HG03025 (cell line): ENCODE measurements around the gene CLIP1.
"Not testable (repeated sequence)": the region's sequence is repeated elsewhere in the genome, so short reads cannot be mapped to it uniquely, and the experiment has no call there.

ENCODE experiments used
- ATAC-seq: cut with Tn5 transposase; IDR thresholded peaks from one replicate; pipeline ENCODE4 v1.9.1; 2021; ENCODE audit warnings: mild to moderate bottlenecking, moderate library complexity; ENCODE audit not compliant: unreplicated experiment, low FRiP score

CLIP1 gene

DNA sequence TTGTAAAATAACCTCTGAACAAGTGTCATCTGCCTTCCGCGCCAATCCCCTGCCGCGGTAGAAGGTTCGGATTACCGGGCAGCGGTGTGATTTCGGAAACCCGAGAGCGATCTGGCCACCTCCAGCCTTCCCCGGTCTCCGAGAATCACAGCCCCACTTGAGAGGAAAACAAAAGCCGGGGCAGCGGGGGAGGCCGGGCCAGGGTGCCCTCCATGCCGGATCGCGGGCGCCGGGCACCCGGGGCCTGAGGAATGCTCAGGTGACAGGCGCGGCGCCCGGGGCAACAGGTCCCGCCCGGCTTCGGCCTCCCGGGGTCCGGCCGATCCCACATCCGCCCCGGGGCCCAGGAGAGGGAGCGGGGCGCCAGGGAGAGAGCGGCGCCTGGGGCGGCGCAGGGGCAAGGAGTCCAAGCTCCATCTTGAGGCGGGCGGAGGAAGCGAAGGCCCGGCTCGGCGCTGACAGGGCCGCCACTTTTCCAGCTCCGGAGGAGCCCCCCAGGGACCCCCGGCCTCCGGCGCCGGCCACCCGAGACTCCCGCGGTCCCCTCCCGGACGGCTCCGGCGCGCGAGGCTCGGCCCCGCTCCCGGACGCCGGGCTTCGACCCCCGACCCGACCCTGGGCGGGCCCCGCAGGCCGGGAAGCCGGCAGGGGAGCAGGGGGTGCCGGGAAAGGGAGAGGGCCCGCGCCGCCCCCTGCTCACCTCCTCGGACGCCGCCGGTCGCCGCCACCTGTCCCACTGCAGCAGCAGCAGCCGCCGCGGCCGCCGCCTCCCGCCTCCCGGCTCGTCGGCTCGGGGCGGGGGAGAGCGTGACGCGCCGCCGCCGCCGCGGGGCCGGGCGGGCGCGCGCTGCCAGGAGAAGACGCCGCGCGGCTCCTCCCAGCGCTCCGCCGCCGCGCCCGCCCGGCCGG is at the start of gene CLIP1:
TSS of gene CLIP1 (minus strand) at position 849 of the 909 bp plus-strand sequence. CDS start 42,217 bp downstream, outside the sequence.
- peak; percentile 48 for ATAC-seq

DNA sequence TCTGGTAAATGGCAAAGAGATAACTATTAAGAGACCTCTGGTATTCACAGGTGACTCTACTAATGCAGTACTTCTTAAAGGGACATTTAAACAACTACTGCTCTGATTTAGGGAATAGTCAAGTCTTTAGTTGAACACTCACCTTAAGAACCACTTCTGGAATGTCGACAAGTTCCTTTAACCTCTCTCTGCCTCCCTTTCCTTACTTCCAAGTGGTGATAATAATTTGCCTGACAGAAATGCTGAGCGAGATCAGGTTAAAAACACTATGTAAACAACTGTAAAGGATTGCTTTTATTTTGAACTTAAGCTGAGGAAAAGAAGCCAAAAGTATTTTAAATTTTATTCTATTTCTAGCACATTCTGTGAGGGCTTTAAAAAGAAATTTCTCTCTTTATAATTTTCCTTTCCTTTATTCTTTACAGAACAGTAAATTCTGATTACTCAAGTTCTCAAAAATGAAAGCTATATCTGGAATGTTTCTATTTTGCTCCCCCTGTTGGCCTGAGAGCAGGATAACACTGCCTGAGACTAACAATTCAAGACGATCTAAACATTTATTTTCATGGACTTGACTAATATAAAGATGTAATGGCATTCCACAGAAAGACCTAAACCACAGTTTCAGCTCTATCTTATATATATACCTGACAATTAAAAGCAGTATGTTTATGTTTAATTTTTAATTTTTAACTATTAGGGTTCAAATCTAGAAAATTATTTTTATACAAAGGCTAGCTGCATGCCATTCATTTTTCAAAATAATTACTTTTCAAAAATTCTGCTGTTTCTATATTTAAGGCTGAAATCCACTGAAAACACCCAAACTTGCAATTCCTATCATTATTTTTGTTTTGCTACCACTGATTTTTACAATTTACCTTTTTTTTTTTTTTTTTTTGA is 49.1 kb upstream of the CLIP1 start:
- no peak for ATAC-seq

DNA sequence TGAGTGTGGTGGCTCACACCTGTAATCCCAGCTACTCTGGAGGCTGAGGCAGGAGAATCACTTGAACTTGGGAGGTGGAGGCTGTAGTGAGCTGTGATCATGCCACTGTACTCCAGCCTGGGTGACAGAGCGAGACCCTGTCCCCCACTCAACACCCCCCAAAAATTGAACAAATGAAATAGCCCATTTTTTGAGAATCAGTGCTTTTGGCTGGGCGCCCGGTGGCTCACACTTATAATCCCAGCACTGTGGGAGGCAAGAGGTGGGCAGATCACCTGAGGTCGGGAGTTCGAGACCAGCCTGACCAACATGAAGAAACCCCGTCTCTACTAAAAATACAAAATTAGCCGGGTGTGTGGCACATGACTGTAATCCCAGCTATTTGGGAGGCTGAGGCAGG is 48.1 kb upstream of the CLIP1 start:
- not testable (repeated sequence) for ATAC-seq

DNA sequence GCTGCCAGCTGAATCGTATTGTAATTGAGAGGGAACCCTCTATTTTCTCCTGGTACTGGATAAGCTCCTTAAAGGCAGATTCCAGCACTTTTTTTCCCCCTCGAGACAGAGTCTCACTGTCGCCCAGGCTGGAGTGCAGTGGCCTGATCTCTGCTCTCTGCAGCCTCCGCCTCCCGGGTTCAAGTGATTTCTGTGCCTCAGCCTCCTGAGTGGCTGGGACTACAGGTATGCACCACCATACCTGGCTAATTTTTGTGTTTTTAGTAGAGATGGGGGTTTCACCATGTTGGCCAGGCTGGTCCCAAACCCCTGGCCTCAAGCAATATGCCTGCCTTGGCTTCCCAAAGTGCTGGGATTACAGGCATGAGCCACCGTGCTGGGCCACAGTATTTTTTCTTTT is 47.4 kb upstream of the CLIP1 start:
- not testable (repeated sequence) for ATAC-seq

DNA sequence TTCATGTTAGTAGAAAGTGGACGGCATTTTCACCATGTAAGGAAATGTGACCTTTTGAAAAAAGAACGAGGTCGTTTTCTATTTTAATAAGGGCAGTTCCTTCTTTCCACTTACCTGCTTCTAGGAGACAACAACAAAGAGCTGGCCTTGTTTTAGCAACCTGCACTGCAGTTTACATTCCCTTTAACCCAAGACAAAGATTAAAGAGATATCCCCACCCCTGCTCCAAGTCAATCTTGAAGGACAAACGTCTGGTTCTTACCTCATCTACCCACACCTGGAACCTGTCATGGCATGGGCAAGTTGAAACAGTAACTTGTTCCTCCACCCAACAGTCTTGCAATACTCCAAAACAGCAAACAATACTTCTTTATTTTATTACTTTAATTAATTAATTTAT is 45.5 kb upstream of the CLIP1 start:
- no peak for ATAC-seq

DNA sequence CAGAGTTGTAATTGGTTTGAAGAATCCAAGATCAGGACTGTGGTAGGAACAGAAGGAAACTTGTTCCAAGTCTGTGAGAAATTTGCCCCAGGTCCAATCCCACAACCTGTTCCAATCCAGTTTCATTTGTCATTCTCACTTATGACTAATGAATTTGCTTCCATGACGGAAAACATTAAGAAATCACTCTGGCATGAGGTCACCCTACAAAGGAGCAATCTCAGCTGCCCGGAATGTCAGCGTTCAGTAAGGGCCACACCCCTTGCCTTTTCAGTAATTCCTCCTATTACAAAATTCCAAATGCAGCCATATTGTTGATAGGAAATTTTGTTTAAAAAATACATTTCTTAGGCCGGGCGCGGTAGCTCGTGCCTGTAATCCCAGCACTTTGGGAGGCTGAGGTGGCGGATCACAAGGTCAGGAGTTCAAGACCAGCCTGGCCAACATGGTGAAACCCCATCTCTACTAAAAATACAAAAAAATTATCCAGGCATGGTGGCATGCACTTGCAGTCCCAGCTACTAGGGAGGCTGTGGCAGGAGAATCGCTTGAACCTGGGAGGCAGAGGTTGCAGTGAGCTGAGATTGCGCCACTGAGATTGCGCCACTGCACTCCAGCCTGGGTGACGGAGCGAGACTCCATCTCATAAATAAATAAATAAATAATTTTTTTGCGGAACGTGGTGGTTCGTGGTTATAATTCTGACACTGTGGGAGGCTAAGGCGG is 42.0 kb upstream of the CLIP1 start:
- ATAC-seq = not testable (repeated sequence)

DNA sequence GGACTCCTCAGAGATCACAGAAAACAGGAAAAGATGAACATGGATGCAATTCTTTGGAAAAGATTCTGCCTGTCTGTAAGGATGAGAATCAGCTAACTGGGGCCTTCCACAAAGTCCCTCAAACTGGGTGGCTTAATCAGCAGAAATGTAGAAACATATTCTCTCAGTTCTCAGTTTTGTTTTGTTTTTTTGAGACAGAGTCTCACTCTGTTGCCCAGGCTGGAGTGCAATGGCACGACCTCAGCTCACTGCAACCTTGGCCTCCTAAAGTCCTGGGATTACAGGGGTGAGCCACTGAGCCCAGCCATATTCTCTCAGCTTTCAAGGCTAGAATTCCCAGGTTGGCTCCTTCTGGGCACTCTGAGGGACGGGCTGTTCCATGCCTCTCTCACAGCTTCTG is 38.2 kb upstream of the CLIP1 start:
- no peak for ATAC-seq

DNA sequence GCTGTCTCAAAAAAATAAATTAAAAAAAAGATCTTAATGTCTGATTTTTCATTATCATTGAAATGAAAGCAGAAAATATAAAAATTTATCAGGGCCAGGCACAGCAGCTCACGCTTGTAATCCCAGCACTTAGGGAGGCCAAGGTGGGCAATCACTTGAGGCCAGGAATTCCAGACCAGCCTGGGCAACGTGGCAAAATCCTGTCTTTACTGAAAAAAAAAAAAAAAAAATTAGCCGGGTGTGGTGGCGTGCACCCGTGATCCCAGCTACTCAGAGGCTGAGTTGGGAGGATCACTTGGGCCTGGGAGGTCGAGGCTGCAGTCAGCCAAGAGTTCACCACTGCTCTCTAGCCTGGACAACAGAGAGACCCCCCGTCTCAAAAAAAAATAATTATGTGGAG is 37.6 kb upstream of the CLIP1 start:
- ATAC-seq = no peak

DNA sequence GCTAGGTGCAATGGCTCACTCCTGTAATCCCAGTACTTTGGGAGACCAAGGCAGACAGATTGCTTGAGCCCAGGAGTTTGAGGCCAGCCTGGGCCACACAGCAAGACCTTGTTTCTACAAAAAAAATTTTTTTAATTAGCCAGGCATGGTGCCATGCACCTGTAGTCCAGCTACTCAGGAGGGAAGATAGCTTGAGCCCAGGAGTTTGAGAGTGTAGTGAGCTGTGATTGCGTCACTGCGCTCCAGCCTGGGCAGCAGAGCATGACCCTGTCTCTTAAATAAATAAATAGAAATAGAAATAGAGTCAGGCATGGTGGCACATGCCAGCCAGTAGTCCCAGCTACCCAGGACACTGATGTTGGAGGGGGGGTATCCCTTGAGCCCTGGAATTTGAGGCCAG is 36.7 kb upstream of the CLIP1 start:
- no peak for ATAC-seq

DNA sequence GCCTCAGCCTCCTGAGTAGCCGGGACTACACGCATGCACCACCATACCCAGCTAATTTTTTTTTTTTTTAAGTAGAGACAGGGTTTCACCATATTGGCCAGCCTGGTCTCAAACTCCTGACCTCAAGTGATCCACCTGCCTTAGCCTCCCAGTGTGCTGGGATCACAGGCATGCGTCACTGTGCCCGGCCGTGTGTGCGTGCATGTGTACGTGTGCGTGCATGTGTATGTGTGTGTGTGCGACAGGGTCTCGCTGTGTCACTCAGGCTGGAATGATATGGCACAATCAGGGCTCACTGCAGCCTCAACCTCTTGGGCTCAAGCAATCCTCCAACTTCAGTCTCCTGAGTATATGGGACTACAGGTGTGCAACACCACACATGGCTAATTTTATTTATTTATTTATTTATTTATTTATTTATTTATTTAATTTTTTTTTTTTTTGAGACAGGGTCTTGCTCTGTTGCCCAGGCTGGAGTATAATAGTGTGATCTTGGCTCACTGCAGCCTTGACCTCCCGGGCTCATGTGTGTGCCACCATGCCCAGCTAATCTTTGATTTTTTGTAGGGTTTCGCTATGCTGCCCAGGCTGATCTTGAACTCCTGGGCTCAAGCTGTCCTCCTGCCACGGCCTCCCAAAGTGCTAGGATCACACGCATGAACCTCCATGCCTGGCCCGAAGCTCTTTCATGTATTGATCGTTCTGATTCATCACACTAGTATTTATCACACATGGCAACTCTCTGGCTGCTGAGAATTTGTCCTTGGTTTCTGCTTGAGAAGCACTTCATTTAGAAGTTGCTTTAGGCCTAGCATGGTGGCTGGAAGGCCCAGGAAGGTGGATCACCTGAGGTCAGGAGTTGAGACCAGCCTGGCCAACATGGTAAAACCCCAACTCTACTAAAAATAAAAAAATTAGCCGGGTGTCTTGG is 35.9 kb upstream of the CLIP1 start:
- ATAC-seq = no peak

DNA sequence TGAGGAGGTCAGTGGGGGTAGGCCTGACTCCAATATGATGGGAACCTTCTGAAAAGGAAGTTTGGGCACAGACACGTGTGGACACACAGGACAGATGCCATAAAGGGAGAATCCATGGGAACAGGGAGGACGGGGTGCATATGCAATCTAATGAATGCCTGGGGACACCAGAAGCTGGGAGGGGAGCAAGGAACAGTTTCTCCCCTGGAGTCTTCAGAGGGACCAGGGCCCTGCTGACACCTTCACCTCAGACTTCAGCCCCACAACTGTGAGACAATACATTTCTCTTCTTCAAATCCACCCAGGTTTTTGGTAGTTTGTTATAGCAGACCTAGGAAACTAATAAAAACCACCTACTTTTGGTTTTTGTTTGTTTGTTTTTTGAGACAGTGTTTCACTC is 35.2 kb upstream of the CLIP1 start:
- no peak for ATAC-seq

DNA sequence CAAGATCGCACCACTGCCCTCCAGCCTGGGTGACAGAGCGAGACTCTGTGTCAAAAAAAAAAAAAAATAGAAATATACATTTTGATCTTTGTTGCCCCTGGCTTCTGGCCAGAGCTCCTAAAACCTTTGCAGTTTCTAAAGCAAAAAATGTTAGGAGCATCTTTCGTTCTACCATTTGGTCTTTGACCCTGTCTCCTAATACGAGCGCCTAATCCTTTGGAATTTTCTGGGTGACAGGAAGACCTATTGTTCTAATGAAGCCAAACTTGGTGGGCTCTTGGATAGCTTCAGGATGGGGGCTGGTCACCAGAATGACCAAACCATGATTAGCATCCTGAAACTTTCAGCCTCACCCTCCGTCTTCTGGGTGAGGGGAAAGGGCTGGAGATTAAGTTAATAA is 32.3 kb upstream of the CLIP1 start:
- ATAC-seq = no peak

DNA sequence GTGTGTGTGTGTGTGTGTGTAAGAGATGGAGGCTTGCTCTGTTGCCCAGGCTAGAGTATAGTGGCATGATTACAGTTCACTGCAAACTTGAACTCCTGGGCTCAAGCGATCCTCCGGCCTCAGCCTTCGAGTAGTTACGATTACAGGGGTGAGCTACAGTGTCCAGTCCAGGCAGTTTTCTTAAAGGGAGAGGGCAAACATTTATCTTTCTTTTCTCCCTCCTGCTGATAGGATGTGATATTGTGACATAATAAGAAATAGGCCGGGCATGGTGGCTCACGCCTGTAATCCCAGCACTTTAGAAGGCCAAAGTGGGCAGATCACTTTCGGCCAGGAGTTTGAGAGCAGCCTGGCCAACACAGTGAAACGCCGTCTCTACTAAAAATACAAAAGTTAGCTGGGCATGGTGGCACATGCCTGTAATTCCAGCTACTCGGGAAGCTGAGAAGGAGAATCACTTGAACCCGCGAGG is 31.8 kb upstream of the CLIP1 start:
- no peak for ATAC-seq

DNA sequence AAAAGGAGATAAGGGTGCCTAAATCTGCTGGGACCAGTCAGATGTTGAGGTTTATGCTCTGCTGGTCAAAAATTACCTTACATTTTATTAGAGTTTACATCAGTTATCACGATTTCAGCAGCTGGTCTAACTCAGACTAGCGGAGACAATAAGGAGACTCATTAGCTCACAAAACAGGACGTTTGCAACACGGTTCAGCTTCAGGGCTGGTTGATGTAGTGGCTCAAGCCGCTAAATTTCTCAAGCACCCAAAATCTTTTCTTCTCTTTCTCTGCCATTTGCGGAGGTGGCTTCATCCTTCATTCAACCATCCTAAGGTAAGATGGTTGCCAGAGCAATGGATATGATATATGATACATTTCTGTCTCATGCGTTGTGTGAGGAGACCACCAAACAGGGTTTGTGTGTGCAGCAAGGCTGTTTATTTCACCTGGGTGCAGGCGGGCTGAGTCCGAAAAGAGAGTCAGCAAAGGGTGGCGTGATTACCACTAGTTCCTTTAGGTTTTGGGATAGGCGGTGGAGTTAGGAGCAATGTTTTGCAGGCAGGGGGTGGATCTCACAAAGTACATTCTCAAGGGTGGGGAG is 30.3 kb upstream of the CLIP1 start:
- ATAC-seq = no peak

DNA sequence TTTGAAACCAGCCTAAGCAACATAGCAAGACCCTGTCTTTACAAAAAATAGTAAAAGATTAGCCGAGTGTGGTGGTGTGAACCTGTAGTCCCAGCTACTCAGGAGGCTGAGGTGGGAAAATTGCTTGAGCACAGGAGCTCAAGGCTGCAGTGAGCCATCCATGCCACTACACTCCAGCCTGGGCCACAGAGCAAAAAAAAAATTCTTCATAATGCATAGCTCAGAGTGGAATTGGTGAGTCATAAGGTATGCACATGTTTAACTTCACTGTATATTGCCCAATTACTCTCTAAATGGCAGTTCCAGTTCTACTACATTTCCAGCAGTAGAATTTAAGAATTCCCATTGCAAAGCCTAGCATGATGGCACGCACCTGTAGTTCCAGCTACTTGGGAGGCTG is 26.8 kb upstream of the CLIP1 start:
- no peak for ATAC-seq

DNA sequence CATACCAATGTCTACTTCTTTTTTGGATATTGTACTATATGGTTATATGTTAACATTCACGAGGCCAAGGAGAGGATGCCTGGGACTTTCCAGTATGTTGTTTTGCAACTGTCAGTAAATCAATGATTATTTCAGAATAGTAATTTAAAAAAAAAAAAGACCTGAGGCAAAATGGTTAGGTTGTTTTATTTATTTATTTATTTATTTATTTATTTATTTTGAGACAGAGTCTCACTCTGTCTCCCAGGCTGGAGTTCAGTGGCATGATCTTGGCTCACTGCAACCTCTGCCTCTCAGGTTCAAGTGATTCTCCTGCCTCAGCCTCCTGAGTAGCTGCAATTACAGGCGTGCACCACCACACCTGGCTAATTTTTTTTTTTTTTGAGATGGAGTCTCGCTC is 25.4 kb upstream of the CLIP1 start:
- ATAC-seq = not testable (repeated sequence)

DNA sequence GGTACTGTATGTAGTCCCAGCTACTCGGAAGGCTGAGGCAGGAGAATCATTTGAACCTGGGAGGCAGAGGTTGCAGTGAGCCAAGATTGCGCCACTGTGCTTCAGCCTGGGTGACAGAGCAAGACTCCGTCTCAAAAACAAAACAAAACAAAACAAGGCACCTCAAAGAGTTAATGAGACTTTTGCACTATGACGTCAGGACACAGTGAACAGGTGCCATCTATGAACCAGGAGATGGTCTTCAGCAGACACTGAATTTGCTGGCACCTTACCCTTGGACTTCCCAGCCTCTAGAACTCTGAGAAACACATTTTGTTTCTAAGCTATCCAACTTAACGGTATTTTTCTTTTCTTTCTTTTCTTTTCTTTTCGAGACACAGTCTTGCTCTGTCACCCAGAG is 23.9 kb upstream of the CLIP1 start:
- not testable (repeated sequence) for ATAC-seq

DNA sequence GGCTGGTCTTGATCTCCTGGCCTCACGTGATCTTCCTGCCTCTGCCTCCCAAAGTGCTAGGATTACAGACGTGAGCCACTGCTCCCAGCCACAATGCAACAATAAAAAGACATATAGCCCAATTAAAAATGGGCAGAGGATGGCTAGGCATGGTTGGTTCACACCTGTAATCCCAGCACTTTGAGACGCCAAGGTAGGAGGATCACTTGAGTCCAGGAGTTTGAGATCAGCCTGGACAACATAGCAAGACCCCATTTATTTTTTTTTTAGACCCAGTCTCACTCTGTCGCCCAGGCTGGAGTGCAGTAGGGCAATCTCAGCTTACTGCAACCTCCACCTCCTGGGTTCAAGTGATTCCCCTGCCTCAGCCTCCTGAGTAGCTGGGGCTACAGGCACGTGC is 21.6 kb upstream of the CLIP1 start:
- not testable (repeated sequence) for ATAC-seq

DNA sequence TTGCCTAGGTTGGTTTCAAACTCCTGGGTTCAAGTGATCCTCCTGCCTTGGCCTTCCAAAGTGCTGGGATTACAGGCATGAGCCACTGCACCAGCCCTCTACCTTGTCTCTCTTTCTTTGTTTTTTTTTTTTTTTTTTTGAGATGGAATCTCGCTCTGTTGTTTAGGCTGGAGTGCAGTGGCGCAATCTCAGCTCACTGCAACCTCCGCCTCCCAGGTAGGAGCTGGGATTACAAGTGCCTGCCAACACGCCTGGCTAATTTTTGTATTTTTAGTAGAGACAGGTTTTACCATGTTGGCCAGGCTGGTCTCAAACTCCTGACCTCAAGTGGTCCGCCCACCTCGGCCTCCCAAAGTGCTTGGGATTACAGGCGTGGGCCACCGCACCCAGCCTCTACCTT is 16.4 kb upstream of the CLIP1 start:
- not testable (repeated sequence) for ATAC-seq
